A549 (cell line): ENCODE measurements around the gene SYNJ2BP.

Experiments used
- EP300 ChIP-seq, 2 experiments: fragments of >200 bp; sonication (Bioruptor Twin); formaldehyde crosslinking; IDR thresholded peaks; 2 replicates in 1 of 2; 3 replicates in 1 of 2; pipeline ENCODE4 v1.6.1; 2016 to 2017
- POLR2A ChIP-seq: IDR thresholded peaks from 2 replicates; pipeline ENCODE4 v1.6.1; 2012; ENCODE audit warnings: mild to moderate bottlenecking, low read length
- ZC3H11A ChIP-seq: fragments of 450-650 bp; IDR thresholded peaks from 2 replicates; pipeline ENCODE4 v1.6.1; 2014; ENCODE audit warnings: antibody characterized with exemption, mild to moderate bottlenecking
- ZNF302 ChIP-seq: fragments of 250-450 bp; sonication (Bioruptor Pico); IDR thresholded peaks from 2 replicates; pipeline ENCODE4 v1.9.0; 2021; ENCODE audit warnings: inconsistent platforms, mild to moderate bottlenecking, moderate library complexity
- TF ChIP-seq, protein P1 (sequence below): fragments of >200 bp; sonication (Bioruptor Twin); formaldehyde crosslinking; IDR thresholded peaks from 3 replicates; pipeline ENCODE4 v1.5.1; 2016

DNA sequence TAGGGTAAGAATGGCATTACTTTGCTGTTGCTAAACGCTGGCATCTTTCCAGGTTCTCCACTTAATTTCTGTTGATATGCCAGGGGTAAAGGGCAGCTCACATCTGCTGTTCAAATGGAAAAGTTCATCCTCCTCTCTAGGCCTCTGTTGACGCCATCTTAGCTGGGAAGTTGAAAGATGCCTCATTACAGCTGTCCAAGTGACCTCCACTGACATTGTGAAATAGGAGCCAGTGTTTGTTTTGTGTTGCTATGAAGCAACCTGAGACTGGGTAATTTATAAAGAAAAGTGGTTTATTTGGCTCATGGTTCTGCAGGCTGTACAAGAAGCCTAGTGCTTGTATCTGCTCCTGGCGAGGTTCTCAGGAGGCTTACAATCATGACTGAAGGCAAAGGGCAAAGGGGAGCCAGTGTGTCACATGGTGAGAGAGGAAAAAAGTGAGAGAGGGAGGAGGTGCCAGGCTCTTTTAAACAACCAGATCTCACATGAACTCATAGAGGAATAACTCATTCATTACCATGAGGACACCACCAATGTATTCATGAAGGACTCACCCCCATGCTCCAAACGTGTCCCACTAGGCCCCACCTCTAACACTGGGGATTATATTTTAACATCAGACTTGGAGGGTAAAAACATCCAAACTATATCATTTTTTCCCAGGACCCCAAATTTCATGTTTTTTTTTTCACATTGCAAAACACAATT is 31.9 kb upstream of the SYNJ2BP start:
- TF ChIP-seq ZNF302 (CRISPR knock-in tag) (no peak), ZC3H11A (no peak), EP300 (IDR thresholded peaks at IDR 0.05) (no peak), POLR2A (no peak)
- TF ChIP-seq, protein P1, sequence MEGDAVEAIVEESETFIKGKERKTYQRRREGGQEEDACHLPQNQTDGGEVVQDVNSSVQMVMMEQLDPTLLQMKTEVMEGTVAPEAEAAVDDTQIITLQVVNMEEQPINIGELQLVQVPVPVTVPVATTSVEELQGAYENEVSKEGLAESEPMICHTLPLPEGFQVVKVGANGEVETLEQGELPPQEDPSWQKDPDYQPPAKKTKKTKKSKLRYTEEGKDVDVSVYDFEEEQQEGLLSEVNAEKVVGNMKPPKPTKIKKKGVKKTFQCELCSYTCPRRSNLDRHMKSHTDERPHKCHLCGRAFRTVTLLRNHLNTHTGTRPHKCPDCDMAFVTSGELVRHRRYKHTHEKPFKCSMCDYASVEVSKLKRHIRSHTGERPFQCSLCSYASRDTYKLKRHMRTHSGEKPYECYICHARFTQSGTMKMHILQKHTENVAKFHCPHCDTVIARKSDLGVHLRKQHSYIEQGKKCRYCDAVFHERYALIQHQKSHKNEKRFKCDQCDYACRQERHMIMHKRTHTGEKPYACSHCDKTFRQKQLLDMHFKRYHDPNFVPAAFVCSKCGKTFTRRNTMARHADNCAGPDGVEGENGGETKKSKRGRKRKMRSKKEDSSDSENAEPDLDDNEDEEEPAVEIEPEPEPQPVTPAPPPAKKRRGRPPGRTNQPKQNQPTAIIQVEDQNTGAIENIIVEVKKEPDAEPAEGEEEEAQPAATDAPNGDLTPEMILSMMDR, result no peak
